GM19324 (cell line): ENCODE measurements around the gene SLC38A8.

ENCODE experiments used
- ATAC-seq: cut with Tn5 transposase; IDR thresholded peaks from one replicate; pipeline ENCODE4 v1.9.1; 2021; ENCODE audit warnings: mild to moderate bottlenecking, moderate library complexity; ENCODE audit not compliant: unreplicated experiment, low FRiP score

SLC38A8 gene

GRCh38 chr16:84068783-84069462 lies 26.3 kb upstream of the SLC38A8 start:
- no peak for ATAC-seq

GRCh38 chr16:84068041-84068440 lies 25.4 kb upstream of the SLC38A8 start:
- ATAC-seq: no peak

DNA sequence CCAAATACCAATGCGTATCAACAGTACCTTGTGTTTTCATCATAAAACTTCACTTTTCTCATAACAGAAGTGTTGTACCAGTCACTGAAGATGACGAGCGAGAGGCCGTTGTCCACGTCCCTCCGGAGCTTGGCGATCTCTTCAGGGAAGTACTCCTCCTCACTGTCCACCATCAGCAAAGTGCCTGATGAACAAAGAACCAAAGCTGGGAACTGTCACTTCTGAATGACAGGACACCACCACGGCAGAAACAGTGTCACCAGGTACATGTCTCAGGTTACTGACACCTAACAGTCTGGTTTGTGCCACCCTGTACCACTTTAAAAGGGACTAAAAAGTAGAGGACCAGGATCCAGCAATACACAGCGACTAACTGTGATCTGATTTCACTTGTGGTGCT lies 25.0 kb upstream of the SLC38A8 start:
- no peak for ATAC-seq

GRCh38 chr16:84065536-84066132 lies 23.0 kb upstream of the SLC38A8 start:
- ATAC-seq: no peak

DNA sequence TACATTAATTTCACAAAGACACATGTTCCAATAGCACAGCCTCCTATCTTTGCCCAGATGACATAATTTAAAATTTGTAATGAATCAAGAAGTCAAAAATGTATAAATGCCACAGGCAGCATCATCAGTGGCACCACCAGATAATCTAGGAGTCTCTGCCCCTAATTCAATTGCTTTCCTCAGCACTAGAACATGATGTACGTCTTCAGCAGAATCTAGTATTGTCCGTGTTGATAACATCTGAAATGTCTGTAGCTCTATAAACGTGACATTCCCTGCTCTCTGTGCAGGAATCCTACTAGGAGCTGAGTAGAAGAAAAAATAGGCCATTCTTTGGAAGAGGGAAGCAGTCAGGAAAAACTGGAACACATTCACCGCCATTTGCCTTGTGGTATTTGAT lies 21.4 kb upstream of the SLC38A8 start:
- ATAC-seq: no peak

- no peak for ATAC-seq
Measured at GRCh38 chr16:84062734-84063640, 20.4 kb upstream of the SLC38A8 start.

DNA sequence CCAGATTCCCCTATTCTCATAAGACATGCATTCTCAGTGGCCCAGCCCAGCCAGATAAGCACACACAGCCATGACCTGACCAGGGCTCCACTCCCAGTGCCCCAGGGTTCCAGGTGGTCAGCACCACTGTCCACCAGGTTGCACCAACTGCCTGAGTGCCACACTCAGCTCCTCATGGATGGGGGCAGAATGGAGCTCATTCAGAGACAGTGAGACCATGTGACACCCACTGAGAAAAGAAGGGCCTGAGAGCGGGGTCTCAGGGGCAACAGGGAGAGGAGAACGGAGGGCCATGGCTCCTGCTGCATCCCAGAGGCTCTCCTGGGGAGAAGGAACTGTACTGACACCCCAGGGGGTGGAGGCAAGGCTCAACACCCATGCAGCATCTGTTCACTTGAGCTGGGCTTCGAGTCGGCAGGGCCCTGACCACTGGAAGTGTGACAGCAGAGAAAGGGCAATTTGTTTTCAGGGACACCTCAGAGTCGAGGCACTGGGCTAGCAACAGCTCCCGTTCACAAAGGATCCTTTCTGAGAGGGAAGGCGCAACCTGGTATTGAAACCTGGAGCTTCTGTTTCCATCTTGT lies 18.7 kb upstream of the SLC38A8 start:
- no peak for ATAC-seq

DNA sequence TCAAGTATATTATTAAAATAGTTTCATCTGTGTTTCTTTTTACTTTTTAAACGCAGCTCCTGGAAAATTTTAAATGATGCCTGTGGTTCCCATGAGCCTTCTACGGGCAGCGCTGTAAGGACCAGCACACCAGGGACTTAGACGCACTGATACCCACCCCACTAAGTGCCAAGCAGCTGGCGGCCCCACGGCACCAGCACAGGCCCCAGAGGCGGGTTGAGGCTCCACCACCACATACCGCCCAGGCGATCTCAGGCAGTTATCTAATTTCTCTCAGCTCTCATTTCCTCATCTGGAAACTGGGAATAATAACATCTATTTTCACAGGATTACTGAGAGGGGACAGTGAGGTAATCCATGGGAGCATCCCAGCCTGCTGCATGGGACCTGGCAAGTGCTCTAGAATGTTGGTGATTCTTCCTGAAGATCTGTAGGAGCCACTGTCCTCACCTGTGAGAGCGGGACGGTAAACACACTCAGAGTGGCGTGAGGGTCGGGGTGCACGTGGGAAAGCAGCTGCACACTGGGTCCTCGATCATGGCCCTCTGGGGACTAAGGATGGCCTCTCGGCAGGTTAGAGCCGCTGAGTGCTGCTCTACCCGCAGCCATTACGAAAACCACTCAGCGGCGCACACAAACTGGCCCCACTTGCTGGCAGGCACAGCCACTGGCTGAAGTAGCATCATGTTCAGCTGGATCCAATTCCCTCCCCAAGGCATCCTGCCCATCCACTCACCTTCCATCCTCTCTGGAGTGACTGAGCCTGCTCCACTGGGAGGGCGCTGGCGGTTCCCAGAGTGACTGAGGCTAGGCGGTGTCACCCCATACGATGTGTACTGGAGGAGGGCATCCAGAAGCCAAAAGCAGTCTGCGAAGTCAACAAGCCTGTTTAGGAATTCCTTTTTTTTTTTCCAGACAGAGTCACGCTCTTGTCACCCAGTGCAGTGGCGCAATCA lies 17.6 kb upstream of the SLC38A8 start:
- ATAC-seq: no peak

GRCh38 chr16:84059111-84059510 lies 16.5 kb upstream of the SLC38A8 start:
- ATAC-seq: no peak

- ATAC-seq: no peak
Measured at GRCh38 chr16:84058664-84059063, 16.1 kb upstream of the SLC38A8 start.

DNA sequence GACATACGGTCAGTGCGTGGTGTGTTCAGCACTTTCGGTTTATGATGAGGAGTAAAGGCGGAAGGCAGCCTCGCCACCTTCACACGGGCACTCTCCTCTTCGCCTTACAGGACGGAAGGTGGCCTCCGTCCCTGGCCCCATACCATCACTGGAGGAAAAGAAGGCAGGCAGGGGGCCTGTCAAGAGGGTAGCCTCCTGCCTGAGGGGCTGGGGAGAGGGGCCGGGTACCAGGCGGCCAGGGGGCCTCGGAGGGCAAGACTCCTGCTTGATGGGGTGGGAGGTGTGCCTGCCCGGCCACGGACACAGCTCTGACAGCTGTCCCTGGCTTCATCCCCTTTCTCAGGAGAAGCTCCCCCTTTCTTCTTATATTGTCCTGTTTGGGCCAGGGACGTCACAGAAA lies 15.6 kb upstream of the SLC38A8 start:
- no peak for ATAC-seq

GRCh38 chr16:84056933-84057332 lies 14.3 kb upstream of the SLC38A8 start:
- ATAC-seq: no peak

DNA sequence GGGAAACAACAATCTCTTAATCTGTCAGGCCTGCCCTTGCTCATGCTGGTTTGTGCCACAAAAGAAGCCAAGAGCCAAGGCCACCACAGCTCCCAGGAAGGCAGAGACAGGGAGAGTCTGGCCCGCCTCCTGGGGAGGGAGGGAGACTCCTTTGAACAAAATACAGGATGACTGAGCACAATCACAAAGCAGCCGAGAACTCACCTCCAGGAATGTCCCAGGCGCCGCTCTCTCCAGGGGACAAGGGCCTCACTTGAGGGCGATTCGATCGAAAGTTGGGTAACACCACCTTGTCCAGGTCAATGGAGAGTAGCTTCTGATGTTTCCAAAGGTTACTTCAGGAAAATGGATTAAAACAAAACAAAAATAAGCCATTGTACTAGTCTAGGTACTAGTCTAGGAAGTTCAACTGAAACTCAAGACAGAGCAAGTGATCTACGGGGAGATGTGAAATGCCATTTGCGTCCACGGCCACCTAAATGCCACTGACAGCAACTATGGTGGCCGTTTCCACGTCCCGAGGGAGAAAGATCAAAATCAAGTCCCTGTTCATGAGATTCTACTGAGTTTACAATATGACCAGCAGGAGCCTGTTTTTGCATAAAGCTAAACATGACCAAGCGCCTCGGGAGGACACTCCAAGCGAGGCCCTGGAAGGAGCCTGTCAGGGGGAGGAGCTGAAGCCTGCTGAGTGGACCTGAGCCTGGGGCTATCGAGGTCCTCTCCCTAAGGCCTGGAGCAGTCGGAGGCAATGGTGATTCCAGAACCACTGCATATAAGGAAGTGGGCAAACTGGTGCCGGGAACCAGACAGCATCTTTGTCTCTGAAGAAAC lies 13.4 kb upstream of the SLC38A8 start:
- ATAC-seq: no peak

DNA sequence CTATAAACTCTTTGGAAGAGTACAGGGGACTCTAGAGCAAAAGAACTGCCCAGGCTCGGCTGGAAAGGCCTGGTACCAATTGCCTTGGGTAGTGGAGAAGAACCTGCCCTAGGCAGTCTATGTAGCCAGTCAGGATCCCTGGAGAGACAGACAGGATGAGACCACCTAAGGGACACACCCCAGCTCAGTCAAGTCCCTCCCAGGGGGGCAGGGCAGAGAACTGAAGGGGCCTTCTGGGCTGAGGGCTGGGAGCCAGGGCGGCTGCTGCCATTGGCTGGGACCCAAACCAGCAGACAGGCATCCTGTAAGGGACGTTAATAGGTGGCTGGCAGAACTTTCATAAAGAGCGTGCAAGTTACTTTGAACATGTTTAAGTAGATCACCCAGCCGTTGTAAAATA lies 12.8 kb upstream of the SLC38A8 start:
- ATAC-seq: no peak

DNA sequence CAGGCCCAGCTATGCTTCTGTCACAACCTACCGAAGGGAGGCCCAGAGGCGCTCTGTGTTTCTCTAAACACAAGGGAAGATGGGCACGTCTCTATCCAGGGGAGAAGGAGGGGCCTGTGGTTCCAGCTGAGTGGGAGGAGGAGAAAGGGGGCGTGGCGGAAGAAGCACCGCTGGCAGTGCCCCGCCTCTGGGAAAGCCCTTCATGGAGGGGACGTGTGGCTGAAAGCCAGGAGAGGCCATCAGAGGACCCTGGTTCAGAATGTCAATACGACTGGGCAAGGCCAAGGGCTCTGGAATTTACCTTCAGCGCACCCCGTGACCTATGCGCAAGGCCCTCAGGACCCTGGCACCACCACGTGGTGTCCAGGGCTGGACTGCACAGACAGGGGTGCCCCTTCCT lies 12.3 kb upstream of the SLC38A8 start:
- ATAC-seq: no peak

DNA sequence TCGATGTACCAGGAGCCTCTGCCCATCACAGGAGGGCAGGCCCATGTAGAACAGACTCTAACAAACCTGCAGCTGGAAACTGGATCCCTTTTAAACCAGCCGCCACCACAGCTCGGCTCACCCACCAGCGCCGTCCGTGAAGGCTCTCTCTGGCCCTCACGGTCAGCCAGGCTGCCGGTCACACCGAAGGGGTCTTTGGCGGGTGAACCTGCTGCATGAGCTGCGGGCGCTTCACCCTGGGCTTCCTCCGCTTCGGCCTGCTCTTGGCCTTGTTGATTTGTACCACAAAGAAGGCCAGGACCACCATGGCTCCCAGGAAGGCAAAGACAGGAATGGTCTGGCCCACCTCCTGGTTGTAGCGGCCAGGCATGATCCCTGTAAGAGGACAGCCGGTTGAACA lies 11.7 kb upstream of the SLC38A8 start:
- ATAC-seq: no peak

DNA sequence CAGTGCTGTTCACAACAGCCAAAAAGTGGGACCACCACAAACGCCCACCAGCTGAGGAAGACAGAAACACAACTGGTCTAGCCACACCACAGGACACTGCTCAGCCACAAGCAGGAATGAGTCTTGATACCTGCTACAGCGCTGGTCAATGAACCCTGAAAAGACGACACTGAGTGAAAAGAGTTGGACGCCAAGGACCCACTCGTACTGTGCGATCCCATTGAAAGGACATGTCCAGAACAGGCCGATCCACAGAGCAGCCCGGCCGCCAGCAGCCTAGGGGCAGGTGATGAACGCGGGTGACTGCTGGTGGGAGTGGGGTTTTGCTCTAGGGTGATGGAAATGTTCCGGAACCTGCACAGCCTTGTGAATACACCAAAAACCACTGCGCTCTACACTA lies 10.6 kb upstream of the SLC38A8 start:
- ATAC-seq: no peak

GRCh38 chr16:84052071-84052622 lies 9.6 kb upstream of the SLC38A8 start:
- ATAC-seq: no peak

DNA sequence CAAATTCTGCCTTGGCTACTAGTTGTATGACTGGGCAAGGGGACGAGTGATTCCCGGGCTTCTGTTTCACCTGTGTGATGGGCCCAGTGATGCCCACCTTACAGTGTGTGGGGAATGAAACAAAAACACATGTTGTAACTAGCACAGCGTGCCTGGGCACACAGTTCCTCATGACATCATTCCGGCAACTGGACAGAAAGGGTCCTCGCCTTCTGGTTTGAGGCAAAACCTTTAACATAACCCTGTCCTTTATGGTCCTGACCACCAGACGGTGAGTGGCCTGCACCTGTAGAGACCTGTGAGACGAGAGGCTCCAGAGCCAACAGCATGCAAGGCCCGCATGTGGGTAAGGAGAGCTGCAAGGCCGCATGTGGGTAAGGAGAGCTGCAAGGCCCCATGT lies 7.7 kb upstream of the SLC38A8 start:
- no peak for ATAC-seq
